GM10266 (cell line): ENCODE measurements around the gene CACNA1C.

Experiments used
- DNase-seq: peaks from one replicate; pipeline ENCODE4 v3.0.0; 2012; ENCODE audit errors: extremely low spot score
- TF ChIP-seq, protein P1 (sequence below): IDR thresholded peaks from 2 replicates; pipeline ENCODE4 v1.5.1; 2012; ENCODE audit warnings: mild to moderate bottlenecking, low read depth; ENCODE audit not compliant: control insufficient read depth, insufficient read depth; ENCODE audit errors: missing control alignments

The CACNA1C gene

GRCh38 chr12:2179058-2179457 is 126.3 kb downstream of the CACNA1C start:
- DNase-seq = no peak
- TF ChIP-seq, protein P1, sequence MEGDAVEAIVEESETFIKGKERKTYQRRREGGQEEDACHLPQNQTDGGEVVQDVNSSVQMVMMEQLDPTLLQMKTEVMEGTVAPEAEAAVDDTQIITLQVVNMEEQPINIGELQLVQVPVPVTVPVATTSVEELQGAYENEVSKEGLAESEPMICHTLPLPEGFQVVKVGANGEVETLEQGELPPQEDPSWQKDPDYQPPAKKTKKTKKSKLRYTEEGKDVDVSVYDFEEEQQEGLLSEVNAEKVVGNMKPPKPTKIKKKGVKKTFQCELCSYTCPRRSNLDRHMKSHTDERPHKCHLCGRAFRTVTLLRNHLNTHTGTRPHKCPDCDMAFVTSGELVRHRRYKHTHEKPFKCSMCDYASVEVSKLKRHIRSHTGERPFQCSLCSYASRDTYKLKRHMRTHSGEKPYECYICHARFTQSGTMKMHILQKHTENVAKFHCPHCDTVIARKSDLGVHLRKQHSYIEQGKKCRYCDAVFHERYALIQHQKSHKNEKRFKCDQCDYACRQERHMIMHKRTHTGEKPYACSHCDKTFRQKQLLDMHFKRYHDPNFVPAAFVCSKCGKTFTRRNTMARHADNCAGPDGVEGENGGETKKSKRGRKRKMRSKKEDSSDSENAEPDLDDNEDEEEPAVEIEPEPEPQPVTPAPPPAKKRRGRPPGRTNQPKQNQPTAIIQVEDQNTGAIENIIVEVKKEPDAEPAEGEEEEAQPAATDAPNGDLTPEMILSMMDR = no peak

GRCh38 chr12:2179953-2180736 is 127.4 kb downstream of the CACNA1C start:
- DNase-seq = no peak
- TF ChIP-seq, protein P1 = no peak

GRCh38 chr12:2180737-2181082 is 127.9 kb downstream of the CACNA1C start:
- no peak for DNase-seq
- TF ChIP-seq, protein P1 = no peak

DNA sequence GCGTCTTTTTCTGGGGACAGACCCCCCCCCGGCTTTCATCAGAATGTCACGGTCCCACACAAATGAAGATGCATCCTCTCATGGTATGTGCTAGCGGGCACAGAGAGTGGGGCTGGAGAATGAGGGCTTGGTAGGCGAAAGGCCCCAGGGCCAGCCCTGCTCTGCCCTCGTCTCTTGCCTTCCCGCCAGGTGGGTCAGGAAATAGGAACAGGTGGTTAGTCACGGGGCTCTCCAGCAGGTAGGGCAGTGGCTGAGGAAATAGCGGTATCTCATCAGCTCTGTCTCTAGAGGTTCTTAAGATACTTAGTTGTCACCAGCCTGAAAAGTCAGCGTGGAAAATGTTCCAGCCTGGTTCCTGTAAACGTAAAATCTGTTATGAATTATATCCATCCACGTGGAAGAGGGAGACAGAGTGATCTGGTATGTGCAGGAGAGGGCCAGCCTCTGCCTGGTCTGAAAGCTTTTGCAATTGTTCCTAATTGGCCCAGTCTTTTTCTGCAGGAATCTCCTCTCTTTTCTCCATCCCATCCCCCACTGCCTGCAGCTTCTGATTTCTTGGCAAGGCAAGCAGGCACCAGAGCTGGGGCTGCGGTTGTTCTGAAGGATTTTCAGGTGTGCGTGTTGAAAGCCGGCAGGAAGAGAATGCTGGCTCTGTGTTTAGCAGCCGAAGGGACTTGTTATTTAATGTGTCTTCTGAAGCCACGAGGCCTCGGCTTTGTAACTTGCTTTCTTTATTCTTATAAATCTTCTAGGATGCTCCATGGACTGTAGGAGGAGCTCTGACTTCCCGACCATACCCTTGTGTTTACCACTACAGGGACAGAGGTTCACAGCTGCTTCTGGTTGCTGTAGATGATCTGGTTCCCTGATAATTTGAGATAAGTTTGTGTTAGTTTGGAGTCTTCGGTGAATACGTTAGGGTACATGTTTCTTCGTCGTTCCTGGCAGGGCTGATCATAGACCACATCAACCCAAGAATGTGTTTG is 131.1 kb downstream of the CACNA1C start:
- TF ChIP-seq, protein P1 = no peak
- DNase-seq = no peak

GRCh38 chr12:2185751-2186341 is 133.1 kb downstream of the CACNA1C start:
- no peak for DNase-seq
- TF ChIP-seq, protein P1 = no peak

GRCh38 chr12:2187195-2187945 is 134.6 kb downstream of the CACNA1C start:
- DNase-seq = no peak

More at GRCh38 chr12:2187195-2187945, 134.6 kb downstream of the CACNA1C start:
- TF ChIP-seq, protein P1 = no peak
